BLaER1 (cell line): ENCODE measurements around the gene CACNA1D.

ENCODE experiments used
- H3K27ac ChIP-seq: shearing (Covaris generic); formaldehyde crosslinking; 2 replicates; pipeline ENCODE4 v1.8.1; 2022
- H3K27me3 ChIP-seq: shearing (Covaris generic); formaldehyde crosslinking; 2 replicates; pipeline ENCODE4 v1.8.1; 2022
- H3K36me3 ChIP-seq: shearing (Covaris generic); formaldehyde crosslinking; 2 replicates; pipeline ENCODE4 v1.8.1; 2022
- H3K4me1 ChIP-seq: shearing (Covaris generic); formaldehyde crosslinking; 2 replicates; pipeline ENCODE4 v1.8.1; 2022
- H3K4me2 ChIP-seq: shearing (Covaris generic); formaldehyde crosslinking; 2 replicates; pipeline ENCODE4 v1.8.1; 2022
- H3K4me3 ChIP-seq: shearing (Covaris generic); formaldehyde crosslinking; 2 replicates; pipeline ENCODE4 v1.8.1; 2022
- H3K9ac ChIP-seq: shearing (Covaris generic); formaldehyde crosslinking; 2 replicates; pipeline ENCODE4 v1.8.1; 2022
- H3K9me3 ChIP-seq: shearing (Covaris generic); formaldehyde crosslinking; 2 replicates; pipeline ENCODE4 v1.8.1; 2022
- H4K20me1 ChIP-seq: shearing (Covaris generic); formaldehyde crosslinking; 2 replicates; pipeline ENCODE4 v1.8.1; 2022
- Cebpa-rat ChIP-seq: shearing (Covaris generic); IDR thresholded peaks from 2 replicates; pipeline ENCODE4 v1.8.1; 2022

CACNA1D gene

GRCh38 chr3:53833053-53833645, 338.7 kb downstream of the CACNA1D start:
- H4K20me1 ChIP-seq, result no peaks in the 10 kb centered on the region
- TF ChIP-seq Cebpa-rat, result no peak
- H3K4me3 ChIP-seq, result no peak overlapping the region
- no peaks in the 10 kb centered on the region for H3K9me3 ChIP-seq
- H3K4me1 ChIP-seq, result no peaks in the 10 kb centered on the region
- no peak overlapping the region for H3K4me2 ChIP-seq
- H3K36me3 ChIP-seq, result no peaks in the 10 kb centered on the region
- no peak overlapping the region for H3K27ac ChIP-seq
- no peak overlapping the region for H3K9ac ChIP-seq
- H3K27me3 ChIP-seq, result no peaks in the 10 kb centered on the region

DNA sequence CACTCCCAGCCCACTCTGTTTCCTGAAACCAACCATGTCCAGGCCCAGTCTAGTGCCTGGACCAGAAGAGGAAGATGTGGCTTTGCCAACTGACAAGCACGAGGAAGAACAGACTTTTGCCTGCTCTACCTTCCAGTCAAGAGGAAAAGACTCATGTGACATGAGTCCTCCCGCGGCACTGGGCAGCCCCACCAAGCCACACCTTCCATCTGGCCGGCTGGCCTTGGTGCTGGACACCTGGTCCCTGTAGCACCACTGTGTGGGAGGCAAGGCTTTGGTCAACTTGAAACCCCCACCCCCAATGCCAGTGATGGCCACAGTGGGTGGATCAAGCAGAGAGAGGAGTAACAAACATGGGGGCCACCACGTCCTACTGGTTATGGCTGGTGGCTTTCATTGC, 339.3 kb downstream of the CACNA1D start:
- H3K36me3 ChIP-seq, result no peaks in the 10 kb centered on the region
- H3K27me3 ChIP-seq, result no peaks in the 10 kb centered on the region
- no peak overlapping the region for H3K27ac ChIP-seq
- no peak overlapping the region for H3K9ac ChIP-seq
- H3K9me3 ChIP-seq, result no peaks in the 10 kb centered on the region
- no peak overlapping the region for H3K4me2 ChIP-seq
- H4K20me1 ChIP-seq, result no peaks in the 10 kb centered on the region
- H3K4me1 ChIP-seq, result no peaks in the 10 kb centered on the region
- TF ChIP-seq Cebpa-rat, result no peak
- H3K4me3 ChIP-seq, result no peak overlapping the region

GRCh38 chr3:53834429-53835095, 340.2 kb downstream of the CACNA1D start:
- Histone ChIP-seq H3K4me3 (no peak overlapping the region), H3K27me3 (no peaks in the 10 kb centered on the region), H4K20me1 (no peaks in the 10 kb centered on the region), H3K36me3 (no peaks in the 10 kb centered on the region), H3K27ac (no peak overlapping the region), H3K9me3 (no peaks in the 10 kb centered on the region), H3K4me2 (no peak overlapping the region), H3K9ac (no peak overlapping the region), H3K4me1 (no peaks in the 10 kb centered on the region)
- no peak for TF ChIP-seq Cebpa-rat

GRCh38 chr3:53835257-53835656, 340.8 kb downstream of the CACNA1D start:
- no peak overlapping the region for H3K9ac ChIP-seq
- no peaks in the 10 kb centered on the region for H4K20me1 ChIP-seq
- no peaks in the 10 kb centered on the region for H3K9me3 ChIP-seq
- no peak overlapping the region for H3K4me3 ChIP-seq
- H3K36me3 ChIP-seq, result no peaks in the 10 kb centered on the region
- H3K4me1 ChIP-seq, result no peaks in the 10 kb centered on the region
- TF ChIP-seq Cebpa-rat, result no peak
- no peak overlapping the region for H3K4me2 ChIP-seq
- no peaks in the 10 kb centered on the region for H3K27me3 ChIP-seq
- no peak overlapping the region for H3K27ac ChIP-seq

GRCh38 chr3:53836084-53836872, 341.9 kb downstream of the CACNA1D start:
- no peak for TF ChIP-seq Cebpa-rat
- H3K4me2 ChIP-seq, result no peak overlapping the region
- no peaks in the 10 kb centered on the region for H3K36me3 ChIP-seq
- no peak overlapping the region for H3K27ac ChIP-seq
- H3K9ac ChIP-seq, result no peak overlapping the region
- no peaks in the 10 kb centered on the region for H3K27me3 ChIP-seq
- no peaks in the 10 kb centered on the region for H3K4me1 ChIP-seq
- H3K9me3 ChIP-seq, result no peaks in the 10 kb centered on the region
- no peaks in the 10 kb centered on the region for H4K20me1 ChIP-seq
- no peak overlapping the region for H3K4me3 ChIP-seq

DNA sequence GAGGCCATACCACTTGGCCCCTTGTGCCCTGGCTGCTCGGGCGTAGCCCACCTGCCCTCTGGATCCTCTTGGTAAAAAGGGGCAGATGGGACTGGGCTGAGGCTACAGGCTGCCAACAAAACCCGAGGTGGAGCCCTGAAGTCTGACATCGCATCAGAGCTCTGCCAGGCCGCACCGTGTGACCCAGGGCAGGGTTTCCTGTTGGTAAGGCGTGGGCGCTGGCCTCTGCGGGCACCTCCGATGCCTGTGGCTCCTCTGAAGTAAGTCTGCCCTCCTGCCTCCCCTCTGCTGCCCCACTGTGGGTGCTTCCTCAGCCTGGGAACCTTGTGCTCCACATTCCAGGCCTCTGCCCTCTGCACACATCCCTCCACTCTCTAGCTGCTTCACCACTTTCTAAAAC, 342.9 kb downstream of the CACNA1D start:
- H3K9ac ChIP-seq, result no peak overlapping the region
- no peaks in the 10 kb centered on the region for H4K20me1 ChIP-seq
- H3K4me1 ChIP-seq, result no peaks in the 10 kb centered on the region
- no peak for TF ChIP-seq Cebpa-rat
- no peaks in the 10 kb centered on the region for H3K9me3 ChIP-seq
- no peaks in the 10 kb centered on the region for H3K36me3 ChIP-seq
- no peak overlapping the region for H3K27ac ChIP-seq
- H3K4me3 ChIP-seq, result no peak overlapping the region
- no peaks in the 10 kb centered on the region for H3K27me3 ChIP-seq
- H3K4me2 ChIP-seq, result no peak overlapping the region

DNA sequence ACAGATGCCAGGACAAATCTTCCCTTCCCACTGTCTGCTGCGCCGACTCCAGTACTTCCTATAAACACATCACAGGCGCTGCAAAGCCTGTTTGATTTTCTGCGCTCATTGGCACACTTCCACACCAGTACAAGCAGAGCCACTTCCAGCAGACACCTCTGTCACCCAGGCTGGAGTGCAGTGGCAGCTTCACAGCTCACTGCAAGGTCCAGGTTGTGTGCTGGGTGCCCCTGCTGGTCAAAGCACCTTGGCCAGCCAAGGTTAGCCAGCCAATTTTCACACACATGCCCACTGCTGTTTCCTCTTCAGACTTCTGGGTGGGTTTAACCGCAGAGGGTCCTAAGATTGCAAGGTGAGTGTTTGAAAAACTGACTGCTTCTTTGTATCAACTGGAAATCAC, 346.9 kb downstream of the CACNA1D start:
- H3K9me3 ChIP-seq, result peaks cover 13% of the 10 kb centered on the region
- peaks cover 9% of the 10 kb centered on the region for H3K4me1 ChIP-seq
- H4K20me1 ChIP-seq, result no peaks in the 10 kb centered on the region
- no peak overlapping the region for H3K9ac ChIP-seq
- H3K36me3 ChIP-seq, result no peaks in the 10 kb centered on the region
- no peak overlapping the region for H3K4me3 ChIP-seq
- no peak overlapping the region for H3K27ac ChIP-seq
- peaks cover 26% of the 10 kb centered on the region for H3K27me3 ChIP-seq
- no peak for TF ChIP-seq Cebpa-rat
- no peak overlapping the region for H3K4me2 ChIP-seq

DNA sequence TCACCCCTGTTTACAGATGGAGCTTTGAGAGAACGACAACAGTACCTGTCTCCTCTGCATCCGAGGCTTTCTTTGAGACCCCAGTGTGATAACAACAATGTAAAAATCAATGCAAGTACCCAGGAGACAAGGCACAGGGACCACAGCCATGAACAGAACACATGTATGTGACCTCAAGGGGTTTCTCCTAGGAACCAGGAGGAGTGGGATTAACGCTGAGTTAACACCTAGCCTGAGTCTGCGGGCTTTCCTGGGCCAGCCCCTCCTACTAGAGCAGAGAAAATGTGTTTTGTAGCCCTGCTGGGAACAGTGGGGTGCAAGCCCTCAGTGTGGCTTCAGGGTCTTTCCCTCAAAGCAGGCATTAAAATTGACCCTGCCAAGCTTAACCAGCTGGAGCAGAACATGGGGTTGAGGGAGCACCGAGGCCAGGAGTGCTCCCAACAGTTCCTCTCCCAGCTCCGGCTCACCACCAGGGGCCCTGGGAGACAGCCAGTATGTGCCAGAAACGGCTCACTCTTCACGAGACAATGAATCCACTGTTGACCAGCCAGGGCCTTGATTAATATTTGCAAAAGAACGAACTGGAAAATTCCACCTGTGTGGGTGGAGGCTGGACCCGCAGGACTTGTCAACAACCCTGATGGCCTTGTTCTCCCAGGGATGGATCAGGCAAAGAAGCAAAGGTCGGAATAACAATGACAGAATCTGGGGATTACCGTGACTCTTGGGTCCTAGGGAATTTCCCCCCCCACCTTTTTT, 348.2 kb downstream of the CACNA1D start:
- no peak for TF ChIP-seq Cebpa-rat
- Histone ChIP-seq H3K4me1 (peaks cover 9% of the 10 kb centered on the region), H3K4me3 (no peak overlapping the region), H3K9me3 (peaks cover 22% of the 10 kb centered on the region), H3K4me2 (no peak overlapping the region), H3K36me3 (no peaks in the 10 kb centered on the region), H3K27me3 (peaks cover 40% of the 10 kb centered on the region), H3K27ac (no peak overlapping the region), H3K9ac (no peak overlapping the region), H4K20me1 (no peaks in the 10 kb centered on the region)

GRCh38 chr3:53843195-53844177, 349.1 kb downstream of the CACNA1D start:
- Histone ChIP-seq H3K9me3 (peaks cover 22% of the 10 kb centered on the region), H3K27ac (no peak overlapping the region), H4K20me1 (no peaks in the 10 kb centered on the region), H3K4me3 (no peak overlapping the region), H3K4me1 (peaks cover 9% of the 10 kb centered on the region), H3K9ac (no peak overlapping the region), H3K36me3 (no peaks in the 10 kb centered on the region), H3K27me3 (peaks cover 40% of the 10 kb centered on the region), H3K4me2 (peak overlapping the region; percentile 23)
- no peak for TF ChIP-seq Cebpa-rat
